DMS53 treated with DMSO at 0.1 percent for 48 hours (cell line): Measurements from ENCODE around the gene SLC25A29.
"Not testable (repeated sequence)": the region's sequence is repeated elsewhere in the genome, so short reads cannot be mapped to it uniquely, and the experiment has no call there.

Experiments
- DNase-seq: peaks from one replicate; lab custom pipeline; 2025; ENCODE audit not compliant: unreplicated experiment; lab: John Stamatoyannopoulos, UW

Gene SLC25A29

GRCh38 chr14:100294213-100294962 is 11.9 kb downstream of the SLC25A29 start:
- DNase-seq: no peak

DNA sequence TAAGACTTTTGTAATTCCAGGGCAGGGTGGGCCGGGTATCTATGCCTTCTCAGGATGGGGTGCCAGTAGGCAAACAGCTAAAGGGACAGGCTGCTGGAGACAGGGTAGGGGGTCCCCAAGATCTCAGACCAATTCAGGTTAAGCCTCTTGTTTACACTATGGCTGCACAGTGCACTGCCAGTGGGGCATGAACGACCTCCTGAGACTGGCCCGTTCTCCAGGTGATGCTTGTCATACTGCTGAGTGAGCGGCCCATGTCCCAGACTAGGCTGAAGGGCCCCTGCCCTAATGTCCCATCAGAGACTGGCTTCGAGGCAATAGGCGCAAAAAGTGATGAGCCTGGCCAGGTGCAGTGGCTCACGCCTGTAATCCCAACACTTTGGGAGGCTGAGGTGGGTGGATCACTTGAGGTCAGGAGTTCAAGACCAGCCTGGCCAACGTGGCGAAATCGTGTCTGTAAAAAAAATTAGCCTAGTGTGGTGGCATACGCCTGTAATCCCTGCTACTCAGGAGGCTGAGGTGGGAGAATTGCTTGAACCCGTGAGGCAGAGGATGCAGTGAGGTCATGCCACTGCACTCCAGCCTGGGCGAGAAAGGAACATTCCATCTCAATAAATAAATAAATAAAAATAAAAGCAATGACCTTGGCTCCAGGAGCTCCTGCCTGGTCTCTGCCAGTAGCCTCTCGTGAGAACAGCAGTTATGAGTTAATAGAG is 12.6 kb downstream of the SLC25A29 start:
- no peak for DNase-seq

- DNase-seq: no peak
These were observed 13.3 kb downstream of the SLC25A29 start for GRCh38 chr14:100292776-100293461.

DNA sequence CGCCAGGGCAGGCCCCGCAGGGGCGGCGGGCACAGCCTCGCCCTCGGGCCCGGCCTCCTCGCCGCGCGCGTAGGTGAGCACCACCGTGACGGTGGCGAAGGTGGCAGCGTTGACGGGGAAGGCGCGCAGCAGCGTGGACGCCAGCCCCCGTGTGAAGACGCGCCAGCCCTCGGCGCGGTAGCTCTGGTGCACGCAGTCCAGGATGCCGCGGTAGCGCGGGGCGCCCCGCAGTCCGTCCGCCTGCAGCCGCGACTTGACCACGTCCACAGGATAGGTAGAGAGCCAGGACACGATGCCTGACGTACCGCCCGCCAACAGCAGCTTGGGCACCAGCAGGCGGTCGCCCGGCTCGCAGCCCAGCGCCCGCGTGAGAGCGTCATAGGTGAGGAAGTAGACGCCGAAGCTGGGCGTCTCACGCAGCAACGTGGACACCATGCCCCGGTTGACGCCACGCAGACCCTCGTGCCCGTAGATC is 13.9 kb downstream of the SLC25A29 start:
- no peak for DNase-seq

DNA sequence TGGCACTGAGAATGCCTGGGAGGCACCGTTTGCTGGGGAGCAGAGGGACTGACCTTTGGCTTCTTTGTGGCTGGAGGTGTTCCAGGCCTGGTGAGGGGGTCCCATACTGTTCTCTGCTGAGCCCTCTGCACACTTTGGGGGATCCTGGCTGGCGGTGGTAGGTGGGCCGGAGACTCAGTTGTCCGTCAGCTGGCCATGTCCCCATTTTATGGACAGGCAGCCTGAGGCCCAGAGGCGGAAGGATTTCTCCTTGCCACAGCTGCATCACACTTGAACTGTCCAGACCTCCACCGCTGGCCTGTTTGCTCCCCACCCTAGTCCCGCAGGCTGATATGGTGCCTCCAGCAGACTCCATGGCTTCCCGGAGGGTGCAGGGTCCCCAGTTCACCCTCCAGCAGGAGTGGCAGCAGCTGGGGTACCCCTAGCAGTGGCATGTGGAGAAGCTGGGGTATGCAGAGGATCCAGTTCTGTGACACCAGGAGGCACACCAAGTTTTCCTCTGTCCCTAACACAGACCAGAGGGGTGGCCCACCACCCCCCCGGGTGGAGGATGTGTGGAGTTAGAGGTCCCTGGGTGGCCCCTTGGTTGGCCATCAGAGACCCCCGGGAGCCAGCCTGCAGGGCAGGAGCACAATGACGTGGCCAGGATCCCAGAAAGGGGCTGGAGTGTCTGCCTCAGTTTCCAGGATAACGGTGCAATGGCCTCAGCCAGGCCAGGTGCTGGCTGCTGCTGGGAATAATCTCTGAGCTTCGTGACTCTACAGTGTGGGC is 14.8 kb downstream of the SLC25A29 start:
- DNase-seq: no peak

DNA sequence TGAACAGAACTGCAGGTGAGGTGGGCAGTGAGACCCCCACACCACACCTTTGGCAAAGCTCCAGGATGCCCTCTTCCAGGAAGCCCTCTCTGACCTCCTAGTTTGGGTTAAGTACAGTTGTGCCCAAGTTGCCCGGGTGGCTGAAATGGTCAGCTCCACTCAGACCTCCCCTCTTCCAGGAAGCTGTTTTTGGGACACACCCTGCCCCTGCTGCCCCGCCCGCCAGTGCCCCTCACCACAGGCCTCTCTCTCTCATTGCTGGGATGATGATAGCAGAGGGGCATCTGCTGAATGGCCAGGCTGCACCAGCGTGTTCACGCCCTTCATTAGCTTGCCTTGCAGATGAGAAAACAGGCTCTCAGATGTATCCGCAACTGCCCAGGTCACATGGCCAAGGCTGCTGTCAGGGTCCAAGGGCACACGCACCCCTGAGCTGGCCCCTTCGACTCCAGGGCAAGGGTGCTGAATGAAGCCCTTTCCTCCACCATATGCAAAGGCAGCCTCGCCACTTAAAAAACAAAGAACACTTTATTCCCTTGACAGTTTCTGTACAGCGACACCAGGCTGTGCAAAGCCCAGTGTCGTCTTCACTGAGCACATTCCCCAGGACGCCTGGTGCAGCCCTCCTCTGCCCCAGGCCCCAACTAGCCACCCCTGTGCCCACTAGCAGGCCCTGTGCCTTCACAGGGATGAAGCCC is 15.5 kb downstream of the SLC25A29 start:
- DNase-seq: no peak

DNA sequence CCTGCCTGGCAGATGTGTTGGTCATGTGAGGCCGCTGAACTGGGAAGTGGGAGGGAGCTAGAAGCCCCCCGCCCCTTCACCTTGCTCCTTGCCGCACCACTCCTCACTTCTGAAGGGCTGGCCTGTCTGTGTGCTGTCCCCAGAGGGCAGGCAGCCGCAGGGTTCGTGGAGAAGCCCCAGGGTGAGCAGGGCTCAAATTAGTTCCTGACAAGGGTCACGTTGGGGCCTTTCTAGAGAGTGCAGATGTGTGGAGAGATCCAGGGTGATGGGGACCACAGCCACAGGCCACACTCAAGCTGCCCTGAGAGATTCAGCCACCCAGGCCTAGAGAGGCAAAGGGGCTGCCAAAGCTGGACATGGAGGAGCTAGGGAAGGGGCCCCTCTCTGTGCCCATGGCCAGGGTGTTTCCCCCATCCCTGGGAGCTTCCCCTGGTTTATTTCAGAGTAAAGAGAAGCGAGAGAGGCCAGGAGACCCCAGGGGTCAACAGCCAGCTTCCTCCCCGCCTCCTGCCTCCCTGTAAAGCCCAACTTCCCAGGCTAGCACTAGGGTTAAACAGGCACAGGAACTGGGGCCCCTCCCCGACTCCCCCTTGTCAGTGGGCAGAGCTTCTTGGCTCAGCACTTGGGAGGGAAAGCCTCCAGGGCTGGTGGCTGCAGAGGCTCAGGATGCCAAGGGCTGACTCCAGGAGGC is 16.2 kb downstream of the SLC25A29 start:
- no peak for DNase-seq

GRCh38 chr14:100288382-100289185 is 17.7 kb downstream of the SLC25A29 start:
- no peak for DNase-seq

- DNase-seq: not testable (repeated sequence)
These were observed 18.3 kb downstream of the SLC25A29 start for GRCh38 chr14:100287998-100288295.

- no peak for DNase-seq
These were observed 18.8 kb downstream of the SLC25A29 start for GRCh38 chr14:100287202-100287997.

DNA sequence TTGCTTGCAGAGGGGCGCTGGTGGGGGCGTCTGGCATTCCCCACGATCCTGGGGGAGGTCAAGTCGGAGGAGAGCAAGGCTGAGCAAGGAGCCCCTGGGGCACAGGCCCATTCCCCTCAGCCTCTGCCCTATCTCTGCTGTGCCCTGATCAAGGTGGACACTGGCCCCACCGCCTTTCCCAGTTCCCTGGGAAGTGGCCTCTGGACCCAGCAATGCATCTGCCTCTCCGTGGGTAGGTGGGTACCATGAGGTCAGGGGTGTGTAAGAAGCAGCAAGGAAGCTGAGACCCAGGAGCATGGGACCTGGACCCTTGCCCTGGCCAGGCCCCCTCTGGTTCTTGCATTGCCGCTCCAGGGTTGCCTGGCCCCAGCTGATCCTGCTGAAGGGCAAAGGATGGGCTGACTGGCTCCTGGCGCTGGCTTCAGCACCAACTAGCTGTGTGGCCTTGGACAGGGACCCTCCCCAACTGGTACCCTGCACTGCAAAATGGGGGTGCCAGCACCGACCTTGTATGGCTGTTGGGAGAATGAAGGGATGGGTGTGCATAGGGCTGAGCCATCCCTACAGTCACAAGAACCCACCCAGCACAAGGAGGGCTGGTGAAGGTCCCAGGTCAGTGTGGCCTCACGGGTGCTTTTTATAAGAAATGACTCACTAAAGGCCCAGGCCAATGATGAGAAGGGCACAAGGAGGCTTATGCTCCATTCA is 19.6 kb downstream of the SLC25A29 start:
- DNase-seq: no peak

DNA sequence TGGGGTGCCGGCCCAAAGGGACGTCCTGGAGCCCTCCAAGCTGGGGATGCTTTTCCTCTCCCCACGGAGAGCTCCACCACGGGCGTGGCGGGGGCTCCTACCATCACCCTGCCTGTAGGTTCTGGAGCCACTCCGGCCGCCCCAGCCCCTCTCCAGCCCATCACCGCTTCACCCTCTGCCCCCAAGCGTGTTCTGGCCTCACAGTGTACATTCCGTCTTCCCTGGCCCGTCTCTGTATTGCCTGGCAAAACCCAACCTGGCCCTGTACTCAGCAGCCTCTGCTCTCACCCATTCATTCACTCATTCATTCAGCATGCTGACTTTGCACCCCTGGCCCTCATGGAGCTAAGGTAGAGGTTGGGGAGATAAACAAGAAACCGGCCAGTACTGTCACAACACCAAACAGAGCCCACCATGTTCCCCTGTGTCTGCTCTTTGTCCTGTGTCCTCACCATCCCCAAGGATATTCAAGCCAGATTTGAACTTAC is 20.3 kb downstream of the SLC25A29 start:
- no peak for DNase-seq

DNA sequence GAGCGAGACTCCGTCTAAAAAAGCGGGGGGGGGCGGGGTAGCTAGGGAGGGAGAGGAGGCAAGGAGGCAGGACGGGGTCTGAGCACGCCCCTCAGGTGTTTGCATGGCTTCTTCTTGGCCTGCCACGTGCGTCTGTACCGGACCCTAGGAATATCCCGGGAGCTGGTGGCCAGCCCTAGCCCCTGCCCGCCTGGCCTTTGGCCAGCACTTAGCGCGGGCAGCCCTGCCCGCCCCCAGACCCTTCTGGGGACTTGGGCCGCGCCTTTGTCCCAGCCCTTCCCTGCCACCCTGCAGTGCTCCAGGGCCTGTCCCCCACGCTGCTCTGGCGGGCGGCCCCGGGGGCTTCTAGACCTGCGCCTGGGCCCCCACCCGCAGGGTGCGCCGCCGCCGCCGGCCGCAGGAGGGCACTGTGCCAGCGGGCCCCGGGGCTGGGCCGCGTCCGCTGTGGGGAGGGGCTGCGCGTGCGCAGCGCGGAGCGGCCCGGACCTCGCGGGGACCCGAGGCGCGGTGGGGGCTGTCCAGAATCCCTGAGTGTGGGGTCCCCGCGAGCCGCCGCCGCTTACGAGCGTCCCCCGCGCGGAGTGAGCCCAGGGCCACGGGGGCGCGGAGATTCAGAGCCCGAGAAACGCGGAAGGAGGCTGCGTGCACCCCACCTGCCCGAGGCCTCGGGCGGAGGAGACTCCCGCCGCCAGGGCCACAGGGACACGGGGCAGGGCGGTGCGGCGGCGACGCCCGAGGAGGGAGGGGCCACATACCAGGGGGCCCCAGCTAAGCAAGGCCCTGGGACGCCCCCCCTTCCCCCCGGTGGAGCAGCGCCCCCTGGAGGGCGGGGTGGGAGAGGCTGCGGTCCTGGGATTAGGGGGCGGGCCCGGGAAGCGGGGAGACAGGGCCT is 21.0 kb downstream of the SLC25A29 start:
- no peak for DNase-seq

- DNase-seq: no peak
These were observed 22.0 kb downstream of the SLC25A29 start for GRCh38 chr14:100283984-100284881.

DNA sequence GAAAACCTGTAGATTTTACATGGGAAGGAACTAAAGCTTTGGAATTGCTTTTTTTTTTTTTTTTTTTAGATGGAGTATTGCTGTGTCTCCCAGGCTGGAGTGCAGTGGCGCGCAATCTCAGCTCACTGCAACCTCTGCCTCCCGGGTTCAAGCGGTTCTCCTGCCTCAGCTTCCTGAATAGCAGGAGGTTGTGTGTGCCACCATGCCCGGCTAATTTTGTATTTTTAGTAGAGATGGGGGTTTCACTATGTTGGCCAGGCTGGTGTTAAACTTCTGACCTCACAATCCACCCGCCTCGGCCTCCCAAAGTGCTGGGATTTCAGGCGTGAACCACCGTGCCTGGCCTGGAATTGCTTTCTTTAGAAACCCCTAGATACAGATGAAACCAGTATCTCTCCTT is 22.8 kb downstream of the SLC25A29 start:
- DNase-seq: not testable (repeated sequence)
